GM12865 (cell line): ENCODE data around the gene BPIFB2.

Experiments
- DNase-seq: peaks from one replicate; pipeline ENCODE4 v3.0.0; 2010; ENCODE audit warnings: low read depth
- H3K4me3 ChIP-seq: 2 replicates; pipeline ENCODE4 v1.5.1; 2011; ENCODE audit warnings: mild to moderate bottlenecking, low read depth, low read length, control low read depth
- TF ChIP-seq, protein P1 (sequence below): IDR thresholded peaks from 2 replicates; pipeline ENCODE4 v1.5.1; 2011; ENCODE audit warnings: low read length, control low read depth, low read depth, inconsistent platforms; ENCODE audit not compliant: insufficient read depth; ENCODE audit errors: missing control alignments

The BPIFB2 gene, protein sequence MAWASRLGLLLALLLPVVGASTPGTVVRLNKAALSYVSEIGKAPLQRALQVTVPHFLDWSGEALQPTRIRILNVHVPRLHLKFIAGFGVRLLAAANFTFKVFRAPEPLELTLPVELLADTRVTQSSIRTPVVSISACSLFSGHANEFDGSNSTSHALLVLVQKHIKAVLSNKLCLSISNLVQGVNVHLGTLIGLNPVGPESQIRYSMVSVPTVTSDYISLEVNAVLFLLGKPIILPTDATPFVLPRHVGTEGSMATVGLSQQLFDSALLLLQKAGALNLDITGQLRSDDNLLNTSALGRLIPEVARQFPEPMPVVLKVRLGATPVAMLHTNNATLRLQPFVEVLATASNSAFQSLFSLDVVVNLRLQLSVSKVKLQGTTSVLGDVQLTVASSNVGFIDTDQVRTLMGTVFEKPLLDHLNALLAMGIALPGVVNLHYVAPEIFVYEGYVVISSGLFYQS

DNA sequence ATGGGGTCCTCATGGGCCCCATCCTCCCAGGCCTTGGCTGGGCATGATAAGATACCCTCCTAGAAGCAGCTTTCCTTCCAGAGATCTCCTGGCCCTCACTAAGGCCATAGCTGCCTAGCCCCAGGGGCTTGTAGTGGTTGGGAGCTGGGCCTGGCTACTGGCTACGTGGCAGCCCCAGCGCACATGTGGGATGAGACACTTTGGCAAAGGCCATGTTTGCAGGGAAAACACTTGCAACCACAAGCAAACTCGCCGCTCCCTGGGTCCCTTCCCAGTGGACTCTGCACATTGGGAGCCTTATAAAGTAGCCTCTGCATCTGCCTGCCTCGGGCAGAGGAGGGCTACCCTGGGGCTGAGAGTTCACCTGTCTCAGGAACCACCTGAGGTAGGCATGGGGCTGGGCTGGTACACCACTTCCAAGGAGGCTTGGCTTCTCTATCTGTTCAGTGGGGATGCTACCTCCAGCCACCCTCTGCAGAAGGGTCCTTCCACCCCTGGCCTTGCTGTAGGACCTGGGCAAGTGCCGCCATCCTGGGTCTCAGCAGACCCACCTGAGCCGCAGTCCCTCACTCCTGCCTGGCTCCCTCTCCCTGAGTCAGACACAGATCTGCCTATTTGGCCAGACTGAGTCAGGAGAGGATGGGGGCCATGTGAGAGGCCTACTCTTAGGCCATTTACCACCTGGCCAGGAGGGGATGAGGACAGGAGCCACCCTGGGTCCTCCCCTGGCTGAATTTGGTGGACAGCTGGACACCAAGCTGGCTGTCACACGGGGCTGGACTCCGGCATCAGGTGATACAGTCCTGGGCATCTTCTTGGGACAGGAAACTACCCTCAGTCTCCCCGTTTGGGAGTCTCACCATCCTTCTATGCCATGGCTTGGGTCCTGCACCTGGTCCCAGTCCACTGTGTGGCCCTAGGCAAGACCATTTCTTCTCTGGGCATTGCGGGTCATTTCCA is at the start of gene BPIFB2:
TSS of gene BPIFB2 (plus strand) at position 329 of the 960 bp plus-strand sequence. CDS start 871 bp downstream, outside the sequence.
- H3K4me3 ChIP-seq: no peak within 1 kb of the TSS
- no peak for DNase-seq
- TF ChIP-seq, protein P1, sequence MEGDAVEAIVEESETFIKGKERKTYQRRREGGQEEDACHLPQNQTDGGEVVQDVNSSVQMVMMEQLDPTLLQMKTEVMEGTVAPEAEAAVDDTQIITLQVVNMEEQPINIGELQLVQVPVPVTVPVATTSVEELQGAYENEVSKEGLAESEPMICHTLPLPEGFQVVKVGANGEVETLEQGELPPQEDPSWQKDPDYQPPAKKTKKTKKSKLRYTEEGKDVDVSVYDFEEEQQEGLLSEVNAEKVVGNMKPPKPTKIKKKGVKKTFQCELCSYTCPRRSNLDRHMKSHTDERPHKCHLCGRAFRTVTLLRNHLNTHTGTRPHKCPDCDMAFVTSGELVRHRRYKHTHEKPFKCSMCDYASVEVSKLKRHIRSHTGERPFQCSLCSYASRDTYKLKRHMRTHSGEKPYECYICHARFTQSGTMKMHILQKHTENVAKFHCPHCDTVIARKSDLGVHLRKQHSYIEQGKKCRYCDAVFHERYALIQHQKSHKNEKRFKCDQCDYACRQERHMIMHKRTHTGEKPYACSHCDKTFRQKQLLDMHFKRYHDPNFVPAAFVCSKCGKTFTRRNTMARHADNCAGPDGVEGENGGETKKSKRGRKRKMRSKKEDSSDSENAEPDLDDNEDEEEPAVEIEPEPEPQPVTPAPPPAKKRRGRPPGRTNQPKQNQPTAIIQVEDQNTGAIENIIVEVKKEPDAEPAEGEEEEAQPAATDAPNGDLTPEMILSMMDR: no peak

DNA sequence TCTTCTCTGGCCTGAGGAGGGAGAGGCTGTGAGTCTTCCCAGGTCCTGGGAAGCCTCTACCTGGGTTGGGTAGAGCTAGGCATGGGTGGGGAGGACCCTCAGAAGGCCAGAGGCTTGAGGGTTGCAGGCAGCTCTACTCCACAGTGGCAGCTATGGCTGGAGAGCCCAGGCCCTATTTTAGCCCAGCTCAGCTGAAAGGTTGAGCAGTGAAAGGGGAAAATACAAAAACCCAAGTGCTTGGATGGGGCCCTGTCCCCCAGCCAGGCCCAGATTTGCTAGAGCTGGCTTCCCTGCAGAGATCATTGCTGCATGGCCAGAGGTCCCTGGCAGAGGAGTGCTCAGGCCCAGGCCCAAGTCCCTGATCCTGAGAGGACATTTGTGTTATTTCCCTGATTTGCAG is 48.9 kb upstream of the BPIFB2 start:
- TF ChIP-seq, protein P1: no peak
- no peak for DNase-seq
- no peak overlapping the region for H3K4me3 ChIP-seq

DNA sequence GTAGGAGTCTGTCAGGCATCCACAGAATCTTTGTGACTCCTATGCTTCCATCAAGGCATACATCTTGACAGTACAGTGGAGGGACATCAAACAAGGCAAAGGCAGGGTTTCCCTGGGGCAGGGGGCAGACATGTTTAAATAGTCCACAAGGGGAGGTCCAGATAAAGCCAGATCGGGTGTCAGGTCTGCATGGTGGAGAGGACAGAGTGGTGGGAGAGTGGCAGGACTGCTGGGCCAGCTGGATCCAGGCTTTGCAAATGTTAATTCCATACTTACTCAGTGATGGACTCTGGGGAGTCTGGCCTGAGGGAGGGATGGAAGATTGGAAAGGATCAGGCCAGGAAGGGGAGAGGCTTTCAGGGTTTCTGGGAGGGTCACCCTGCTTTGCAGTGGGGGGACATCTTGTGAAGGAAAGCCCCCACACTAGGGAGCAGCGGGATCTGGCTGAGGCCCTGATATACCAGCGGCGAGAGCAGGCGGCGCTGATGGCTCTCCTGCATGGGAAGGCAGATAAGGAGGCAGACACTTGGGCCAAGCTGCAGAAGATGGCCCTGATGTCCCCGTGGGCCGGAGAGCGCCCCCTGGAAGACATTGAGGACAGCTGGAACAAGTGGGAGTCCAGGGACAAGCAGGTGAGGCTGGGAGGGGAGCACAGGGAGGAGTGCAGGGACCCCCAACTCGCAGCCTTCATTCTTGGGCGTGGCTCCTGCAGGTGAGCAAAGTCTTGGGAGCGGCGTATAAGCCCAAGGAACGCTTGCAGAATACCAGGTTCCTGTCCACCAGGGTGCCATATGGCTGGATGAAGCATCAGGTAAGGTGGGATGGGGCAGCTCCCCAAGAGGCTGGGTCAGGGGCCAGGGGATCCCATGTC is 47.9 kb upstream of the BPIFB2 start:
- H3K4me3 ChIP-seq: no peak overlapping the region
- TF ChIP-seq, protein P1: no peak
- no peak for DNase-seq

DNA sequence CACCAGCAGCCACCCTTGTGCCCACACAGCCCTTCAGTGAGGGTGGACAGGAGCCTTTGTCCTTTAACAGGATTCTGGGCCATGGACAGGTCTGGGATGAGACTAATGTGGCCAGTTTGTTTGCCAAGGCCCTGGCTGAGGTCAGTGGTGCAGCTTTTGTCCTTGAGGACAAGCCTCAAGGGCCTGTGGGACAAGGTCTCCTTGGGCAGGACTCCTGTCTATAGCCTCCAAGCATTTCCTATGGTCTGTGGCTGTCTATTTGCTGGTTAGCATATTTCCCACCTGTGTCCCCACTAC is 47.3 kb upstream of the BPIFB2 start:
- TF ChIP-seq, protein P1: no peak
- no peak overlapping the region for H3K4me3 ChIP-seq
- no peak for DNase-seq

DNA sequence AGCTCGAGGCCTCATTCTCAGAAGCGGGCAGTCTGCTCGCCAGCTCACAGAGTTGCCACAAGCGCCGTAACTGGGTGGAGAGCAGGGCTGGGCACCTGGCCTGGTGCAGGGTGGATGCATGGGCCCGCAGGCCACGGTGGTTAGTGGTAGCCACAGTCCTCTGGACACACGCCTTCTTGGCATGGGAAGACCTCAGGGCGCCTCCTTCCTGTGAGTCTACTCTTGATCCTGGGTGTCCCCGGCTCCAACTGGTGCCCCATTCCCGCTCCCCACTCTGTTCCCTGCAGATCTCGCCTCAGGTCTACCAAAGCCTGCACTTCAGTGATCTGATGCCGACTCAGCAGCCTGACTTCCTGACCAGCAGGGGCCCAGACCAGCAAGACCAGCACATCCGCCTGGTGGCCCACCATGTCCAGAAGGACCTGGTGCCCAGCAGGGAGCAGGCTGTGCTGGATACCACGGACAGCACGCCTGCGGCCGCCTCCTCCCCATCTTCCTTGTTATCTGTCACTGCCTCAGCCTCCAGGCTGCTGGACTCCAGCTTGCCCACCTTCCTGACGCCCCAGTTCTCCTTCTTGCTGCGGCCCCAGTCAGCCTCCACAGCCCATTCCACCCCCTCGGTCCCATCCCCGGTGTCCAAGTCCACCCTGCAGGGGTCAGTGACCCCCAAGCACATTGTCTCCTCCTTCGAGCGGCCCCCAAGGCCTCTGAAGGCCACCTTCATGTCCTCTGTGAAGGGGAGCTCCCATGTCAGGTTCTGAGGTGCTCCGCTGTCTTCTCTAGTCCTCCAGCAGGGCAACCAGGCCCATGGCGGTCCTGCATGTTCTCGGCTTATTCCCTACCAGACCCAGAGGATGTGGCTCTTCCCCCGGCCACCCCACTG is 46.4 kb upstream of the BPIFB2 start:
- DNase-seq: no peak
- TF ChIP-seq, protein P1: no peak
- H3K4me3 ChIP-seq: no peak overlapping the region
